HCT116 (cell line): ENCODE measurements around the gene PCED1A.

Experiments used
- CTCF ChIP-seq, 3 experiments: fragments of 200-600 bp in 1 of 3; sonication (generic) in 1 of 3; IDR thresholded peaks in 2 of 3; conservative IDR thresholded peaks in 1 of 3; 2 replicates each; pipeline ENCODE4 v1.5.1; 2012 to 2017; ENCODE audit warnings: low read depth in 2 of 3, low read length in 2 of 3, antibody characterized with exemption in 1 of 3, borderline replicate concordance in 1 of 3, control low read depth in 1 of 3, mild to moderate bottlenecking in 1 of 3, mixed read lengths in 1 of 3, mixed run types in 1 of 3, moderate library complexity in 1 of 3; ENCODE audit not compliant: insufficient read depth in 1 of 3
- POLR2A ChIP-seq: IDR thresholded peaks from 2 replicates; pipeline ENCODE4 v1.7.0; 2011; ENCODE audit warnings: borderline replicate concordance; ENCODE audit not compliant: insufficient read depth, insufficient read length; ENCODE audit errors: extremely low read depth
- SRF ChIP-seq: IDR thresholded peaks from 2 replicates; pipeline ENCODE4 v1.6.1; 2012; ENCODE audit warnings: low read depth
- ZNF274 ChIP-seq: fragments of 200-500 bp; sonication (Bioruptor generic); IDR thresholded peaks from 2 replicates; pipeline ENCODE4 v1.6.1; 2014; ENCODE audit warnings: mild to moderate bottlenecking, low read depth, low read length, inconsistent platforms

- no peak for TF ChIP-seq CTCF (IDR thresholded peaks at IDR 0.05 in 2 of 3, conservative IDR thresholded peaks at IDR 0.05 in 1 of 3; ENCODE audit: borderline replicate concordance in 1 of 3, insufficient read depth in 1 of 3, low read depth in 2 of 3, low read length in 2 of 3)
- no peak for TF ChIP-seq POLR2A
- no peak for TF ChIP-seq ZNF274
- no peak for TF ChIP-seq SRF
Measured at GRCh38 chr20:2851086-2851485, 10.6 kb upstream of the PCED1A start.
